NT2/D1 (cell line): Measurements from ENCODE around the gene ANK3.

Source experiments
- SUZ12 ChIP-seq: IDR thresholded peaks from 2 replicates; pipeline ENCODE4 v1.6.1; 2011; ENCODE audit not compliant: insufficient read length, insufficient read depth; ENCODE audit errors: extremely low read depth
- ZNF274 ChIP-seq: IDR thresholded peaks from 2 replicates; pipeline ENCODE4 v1.6.1; 2011; ENCODE audit warnings: mild to moderate bottlenecking, low read depth, low read length

GRCh38 chr10:60073781-60074656 is 315.7 kb downstream of the ANK3 start:
- TF ChIP-seq SUZ12 = no peak
- TF ChIP-seq ZNF274 = no peak
